AG08396 (cell line): Measurements from ENCODE around the gene TBPL2.
A peak's percentile ranks its signal among the peaks of the same experiment; 100 is the strongest.
"Not testable (repeated sequence)": the region's sequence is repeated elsewhere in the genome, so short reads cannot be mapped to it uniquely, and the experiment has no call there.

Experiments
- DNase-seq: peaks from one replicate; pipeline ENCODE4 v3.0.0; 2012; ENCODE audit warnings: low spot score, mixed read lengths

The TBPL2 gene

GRCh38 chr14:55438066-55438683 is 2.2 kb downstream of the TBPL2 start:
- peak; percentile 51 for DNase-seq

DNA sequence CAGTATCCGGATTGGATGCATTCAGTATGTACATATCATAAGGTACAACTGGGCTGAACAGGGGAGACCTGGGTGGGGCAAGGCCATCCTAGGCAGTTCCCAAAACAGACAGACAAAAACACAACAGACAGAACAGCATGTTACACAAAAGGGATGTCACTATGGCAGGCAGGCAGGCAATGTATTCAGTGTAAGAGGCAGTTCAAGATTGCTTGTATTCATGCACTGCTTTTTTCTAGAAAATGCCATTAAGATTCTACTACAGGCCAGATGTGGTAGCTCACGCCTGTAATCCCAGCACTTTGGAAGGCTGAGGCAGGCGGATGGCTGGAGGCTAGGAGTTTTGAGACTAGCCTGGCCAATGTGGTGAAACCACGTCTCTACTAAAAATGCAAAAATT is 3.5 kb downstream of the TBPL2 start:
- DNase-seq: no peak

- DNase-seq: no peak
Measured at GRCh38 chr14:55436519-55436918, 3.9 kb downstream of the TBPL2 start.

GRCh38 chr14:55434805-55435174 is 5.6 kb downstream of the TBPL2 start:
- no peak for DNase-seq

GRCh38 chr14:55433880-55434804 is 6.3 kb downstream of the TBPL2 start:
- DNase-seq: no peak

- no peak for DNase-seq
Measured at GRCh38 chr14:55432628-55433027, 7.8 kb downstream of the TBPL2 start.

DNA sequence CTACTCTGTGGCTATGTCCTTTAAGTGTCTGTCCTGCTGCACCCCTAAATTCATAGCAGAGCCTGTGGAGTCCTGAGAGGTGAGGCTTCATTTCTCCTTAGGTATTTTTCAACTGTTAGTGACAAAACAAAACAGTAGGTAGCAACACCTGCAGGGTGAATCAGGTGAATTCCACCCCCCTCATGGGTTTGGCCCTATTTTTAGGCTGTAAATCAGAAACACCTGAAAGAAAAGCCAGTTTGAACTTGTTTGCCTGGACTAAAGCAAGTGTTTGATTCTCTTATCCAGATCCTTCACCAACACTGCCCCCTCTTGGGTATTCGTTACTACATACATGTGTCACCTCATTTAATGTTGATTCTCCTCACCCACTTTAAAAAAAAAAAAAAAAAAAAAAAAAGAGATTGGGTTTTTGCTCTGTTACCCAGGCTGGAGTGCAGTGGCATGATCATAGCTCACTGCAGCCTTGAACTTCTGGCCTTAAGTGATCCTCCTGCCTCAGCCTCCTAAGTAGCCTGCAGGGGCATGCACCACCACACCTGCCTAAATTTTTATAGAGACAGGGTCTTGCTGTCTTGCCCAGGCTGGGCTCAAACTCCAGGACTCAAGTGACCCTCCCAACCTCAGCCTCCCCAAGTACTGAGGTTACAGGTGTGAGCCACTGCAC is 10.3 kb downstream of the TBPL2 start:
- peak; percentile 67 for DNase-seq

DNA sequence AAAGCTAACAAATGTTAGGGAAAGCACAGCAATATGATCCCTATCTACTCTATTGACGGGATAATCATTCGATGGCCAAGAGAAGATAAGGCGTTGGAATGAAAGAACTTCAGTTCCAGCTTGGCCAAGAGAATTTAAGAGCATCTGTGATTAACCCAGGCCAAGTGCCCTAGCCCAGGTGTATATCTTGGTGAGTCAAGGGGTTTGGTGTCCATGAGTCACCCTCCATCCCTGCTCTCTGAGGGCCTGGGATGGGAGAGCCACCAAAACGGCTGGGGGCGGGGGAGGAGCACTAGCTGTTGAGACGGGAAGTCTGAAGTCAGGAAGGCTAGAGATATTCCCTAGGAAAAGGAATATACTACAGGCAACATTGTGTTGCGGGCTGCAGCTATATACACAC is 13.0 kb downstream of the TBPL2 start:
- DNase-seq: no peak

- no peak for DNase-seq
Measured at GRCh38 chr14:55426891-55427290, 13.5 kb downstream of the TBPL2 start.

GRCh38 chr14:55425091-55425490 is 15.3 kb downstream of the TBPL2 start:
- no peak for DNase-seq

GRCh38 chr14:55423969-55424368 is 16.4 kb downstream of the TBPL2 start:
- no peak for DNase-seq

DNA sequence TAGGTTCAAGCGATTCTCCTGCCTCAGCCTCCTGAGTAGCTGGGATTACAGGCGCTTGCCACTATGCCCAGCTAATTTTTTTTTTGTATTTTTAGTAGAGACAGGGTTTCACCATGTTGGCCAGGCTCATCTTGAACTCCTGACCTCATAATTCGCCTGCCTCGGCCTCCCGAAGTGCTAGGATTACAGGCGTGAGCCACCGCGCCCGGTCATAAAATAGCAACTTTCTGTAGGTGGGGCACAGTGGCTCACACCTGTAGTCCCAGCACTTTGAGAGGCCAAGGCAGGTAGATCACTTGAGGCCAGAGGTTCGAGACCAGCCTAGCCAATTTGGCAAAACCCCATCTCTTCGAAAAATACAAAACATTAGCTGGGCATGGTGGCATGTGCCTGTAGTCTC is 18.1 kb downstream of the TBPL2 start:
- DNase-seq: not testable (repeated sequence)

GRCh38 chr14:55419663-55420062 is 20.8 kb downstream of the TBPL2 start:
- DNase-seq: no peak

- no peak for DNase-seq
Measured at GRCh38 chr14:55418411-55418810, 22.0 kb downstream of the TBPL2 start.

- DNase-seq: no peak
Measured at GRCh38 chr14:55417955-55418354, 22.5 kb downstream of the TBPL2 start.

GRCh38 chr14:55416866-55417265 is 23.6 kb downstream of the TBPL2 start:
- no peak for DNase-seq

DNA sequence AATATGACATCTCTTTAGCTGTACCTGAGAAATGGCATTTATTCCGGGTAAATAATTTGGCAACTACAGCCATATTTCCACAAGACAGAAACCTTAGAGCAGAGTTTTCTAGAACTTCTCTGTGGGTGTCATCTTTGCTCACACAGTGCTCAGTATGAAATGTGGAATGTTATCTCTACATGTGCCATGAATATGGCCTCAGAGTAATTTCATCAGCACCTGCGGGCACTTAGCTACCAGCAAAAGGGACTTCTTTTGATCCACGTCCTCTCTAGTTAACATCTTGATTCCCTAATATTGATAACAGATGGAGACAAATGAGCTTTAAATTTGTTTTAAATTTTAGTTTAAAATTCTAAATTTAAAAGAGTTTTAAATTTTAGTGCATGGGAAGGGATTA is 25.9 kb downstream of the TBPL2 start:
- no peak for DNase-seq

DNA sequence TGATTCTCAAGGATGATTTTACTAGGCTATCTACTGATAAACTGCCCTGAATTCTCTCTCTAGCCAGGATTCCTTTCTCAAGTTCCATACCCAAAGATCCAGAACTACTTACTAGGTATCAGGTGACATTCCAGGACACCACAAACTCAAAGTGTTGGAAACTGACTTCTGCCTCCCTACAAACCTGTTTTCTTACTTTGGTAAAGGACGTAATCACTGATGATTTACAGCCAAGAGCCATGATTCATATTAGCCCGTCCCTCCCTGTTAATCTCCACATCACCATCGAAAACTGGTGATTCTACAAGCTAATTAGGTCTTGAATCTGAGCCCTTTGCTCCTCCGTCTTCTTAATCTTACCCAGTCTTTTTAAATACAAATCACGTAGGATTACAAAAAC is 27.7 kb downstream of the TBPL2 start:
- DNase-seq: no peak

DNA sequence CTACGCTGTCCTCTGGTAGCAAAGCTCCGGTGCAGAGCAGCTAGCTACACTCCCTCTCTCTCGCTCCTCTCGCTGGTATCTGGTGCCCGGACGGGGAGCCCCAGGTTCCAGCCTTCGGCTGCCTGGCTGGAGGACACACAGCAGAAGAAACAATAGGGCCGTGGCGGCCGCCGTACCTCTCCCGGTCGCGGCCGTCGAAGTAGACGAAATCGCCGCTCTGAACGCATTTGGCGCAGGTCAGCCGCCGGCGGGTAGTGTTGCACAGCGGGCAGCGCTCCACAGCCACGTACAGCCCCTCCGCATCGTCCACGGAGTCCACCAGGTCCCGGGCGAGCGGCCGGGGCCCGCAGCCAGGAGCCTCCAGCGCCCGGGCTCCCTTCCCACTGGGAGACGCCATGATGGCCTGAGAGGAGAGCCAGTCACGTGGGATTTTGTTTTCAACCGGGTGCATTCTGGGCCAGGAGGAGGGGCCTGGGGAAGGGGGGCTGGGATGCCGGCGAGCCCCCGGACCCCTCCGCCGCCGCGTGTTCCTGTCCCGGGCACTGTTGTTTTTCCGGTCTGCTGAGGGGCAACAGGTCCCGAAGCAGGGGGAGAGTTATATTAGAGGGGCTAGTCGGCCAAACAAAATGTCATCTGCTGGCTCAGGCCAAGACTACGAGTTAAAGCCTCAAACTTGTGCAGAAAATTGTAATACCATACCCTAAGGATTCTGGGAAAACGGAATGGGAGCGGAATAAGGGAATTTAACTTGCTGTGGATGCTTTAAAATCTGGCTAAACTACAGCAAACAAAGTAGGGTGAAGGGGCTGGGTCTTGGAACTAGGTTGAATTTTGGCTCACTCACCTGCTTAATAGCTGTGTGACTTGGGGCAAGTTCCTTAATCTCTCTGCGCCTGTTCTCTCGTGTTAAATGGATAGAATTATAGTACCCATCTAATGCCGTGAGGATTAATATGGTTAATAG is 28.7 kb downstream of the TBPL2 start, which contains the start of gene ATG14:
TSS of gene ATG14 (minus strand) at position 405 of the 964 bp plus-strand sequence. CDS start at position 397, 8 bp downstream.
- DNase-seq: peak; percentile 93

GRCh38 chr14:55410876-55411275 is 29.5 kb downstream of the TBPL2 start:
- no peak for DNase-seq

- no peak for DNase-seq
Measured at GRCh38 chr14:55404173-55404854, 36.1 kb downstream of the TBPL2 start.
